Cardiac septum (tissue), 1 donor: ENCODE data around the gene GCC2. TPM values are rescaled to one million over a fixed set of nuclear protein-coding genes. Genes with fewer than 3 reads are reported as not detected.
"Not testable (repeated sequence)": the region's sequence is repeated elsewhere in the genome, so short reads cannot be mapped to it uniquely, and the experiment has no call there.

ENCODE experiments used
- DNase-seq: peaks from one replicate; pipeline ENCODE4 v3.0.0-alpha.2; 2020; ENCODE audit warnings: low spot score
- intact Hi-C: fragments of 100-400 bp; cut with DNase I; formaldehyde crosslinking; loops from one replicate; pipeline ENCODE4 v1.14.0; 2022
- total RNA-seq: library from RNA; stranded (reverse); fragmentation: NEBNext Ultra II Directional; extraction: Animal tissue kit (Norgen Biotek cat#: 25700); gene quantifications from one replicate; pipeline ENCODE4 v1.2.1, GENCODE V29; 2021
- donor health status: DM: no; HTN: no; CAD: no.

The GCC2 gene
- total RNA-seq, 1 donor from 2014 or later = 22.0 TPM

DNA sequence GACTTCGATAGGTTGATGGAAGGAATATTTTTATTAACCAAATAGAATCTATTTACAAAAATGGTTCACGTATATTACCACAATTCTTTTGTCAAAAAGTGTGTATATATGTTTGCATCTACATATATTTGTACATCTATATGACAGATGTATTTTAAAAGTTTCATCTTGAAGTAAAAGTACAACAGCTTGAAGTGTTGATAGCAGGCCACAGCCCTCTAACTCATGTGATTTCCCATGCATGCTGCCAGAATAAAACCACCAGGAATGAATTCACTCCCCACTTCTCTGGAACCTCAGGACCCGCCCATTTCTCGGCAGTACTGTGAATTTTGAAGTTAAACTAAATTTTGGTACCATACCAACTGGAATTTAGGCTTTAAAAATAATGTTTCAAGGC is 58.6 kb downstream of the GCC2 start:
- intact Hi-C loops = loop anchor here (5.0 kb wide), 1 partner anchor 130 kb away; no protein-coding TSS in a partner anchor
- not testable (repeated sequence) for DNase-seq

DNA sequence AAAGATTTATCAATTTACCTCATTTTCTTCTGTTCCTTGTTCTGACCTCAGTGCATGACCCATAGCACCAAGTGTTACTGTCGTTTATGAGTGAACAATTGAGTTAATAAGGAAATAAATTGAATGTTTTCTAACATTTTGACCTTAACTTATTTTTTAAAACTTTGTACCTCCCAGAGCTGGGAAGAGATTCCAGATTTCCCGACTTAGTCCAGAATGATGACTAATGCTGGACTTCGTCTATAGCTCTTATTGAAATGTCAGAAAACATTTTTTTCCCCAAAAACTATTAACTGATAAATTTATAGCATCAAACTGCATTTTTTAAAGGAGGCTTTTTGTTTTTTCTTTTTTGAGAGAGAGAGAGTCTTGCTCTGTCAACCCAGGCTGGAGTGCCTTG is 63.4 kb downstream of the GCC2 start:
- intact Hi-C loops, DNase-seq: not testable (repeated sequence)

DNA sequence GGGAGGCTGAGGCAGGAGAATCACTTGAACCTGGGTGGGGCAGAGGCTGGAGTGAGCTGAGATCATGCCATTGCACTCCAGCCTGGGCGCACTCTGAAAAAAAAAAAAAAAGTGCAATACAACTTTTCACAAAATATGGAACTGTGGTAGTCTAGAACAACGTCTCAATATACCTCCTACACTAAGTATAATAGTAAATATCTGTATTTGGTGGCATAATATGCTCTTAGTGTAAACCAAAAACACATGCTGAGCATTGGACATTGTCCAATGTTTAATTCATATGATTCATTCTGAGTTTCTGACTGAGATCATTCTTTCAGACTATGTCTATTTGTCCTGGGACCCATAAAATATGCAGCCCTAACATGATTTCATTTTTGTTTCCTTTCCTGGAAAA is 65.5 kb downstream of the GCC2 start:
- intact Hi-C loops = not testable (repeated sequence)

GRCh38 chr2:108524688-108525087 is 75.7 kb downstream of the GCC2 start:
- intact Hi-C loops, DNase-seq: not testable (repeated sequence)

More for the DNA sequence above, 65.5 kb downstream of the GCC2 start:
- DNase-seq = not testable (repeated sequence)

DNA sequence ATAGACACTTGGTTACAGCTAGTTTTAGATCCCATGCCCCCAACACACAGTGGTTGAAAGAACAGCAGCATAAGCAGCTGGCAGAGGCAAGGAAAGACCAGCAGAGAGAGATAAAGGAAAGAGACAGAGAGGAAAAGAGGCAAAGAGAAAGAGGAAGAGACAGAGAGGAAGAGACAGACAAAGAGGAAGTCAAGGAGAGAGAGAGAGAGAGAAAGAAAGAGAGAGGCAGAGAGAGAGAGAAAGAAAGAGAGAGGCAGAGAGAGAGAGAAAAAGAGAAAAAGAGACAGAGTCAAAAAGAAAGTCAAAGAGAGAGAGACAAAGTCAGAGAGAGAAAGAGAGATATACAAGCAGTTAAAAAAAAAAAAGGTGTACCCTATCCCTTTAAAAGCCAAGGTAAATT is 76.3 kb downstream of the GCC2 start:
- DNase-seq, intact Hi-C loops: not testable (repeated sequence)

DNA sequence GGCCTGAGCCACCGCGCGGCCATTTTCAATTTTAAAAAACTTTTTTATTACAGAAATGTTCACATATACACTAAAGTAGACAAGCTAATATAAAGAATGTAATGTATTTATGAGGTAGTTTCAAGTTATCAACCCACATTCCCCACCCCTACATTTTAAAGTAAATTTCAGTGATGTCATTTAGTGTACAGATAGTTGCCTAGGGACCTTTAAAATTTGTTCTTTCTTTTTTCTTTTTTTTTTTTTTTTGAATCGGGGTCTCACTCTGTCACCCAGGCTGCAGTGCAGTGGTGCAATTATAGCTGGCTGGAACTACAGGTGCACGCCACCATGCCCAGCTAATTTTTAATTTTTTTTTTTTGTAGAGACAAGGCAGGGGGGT is 82.7 kb downstream of the GCC2 start:
- no peak for DNase-seq
- intact Hi-C loops = no loop called here

- DNase-seq = peak; percentile 96
- intact Hi-C loops = no loop called here
Observed at GRCh38 chr2:108533832-108534583, 85.0 kb downstream of the GCC2 start, which contains the start of gene LIMS1. LIMS1 (plus strand) TSS chr2:108534470; CDS start chr2:108534563, 93 bp downstream.

DNA sequence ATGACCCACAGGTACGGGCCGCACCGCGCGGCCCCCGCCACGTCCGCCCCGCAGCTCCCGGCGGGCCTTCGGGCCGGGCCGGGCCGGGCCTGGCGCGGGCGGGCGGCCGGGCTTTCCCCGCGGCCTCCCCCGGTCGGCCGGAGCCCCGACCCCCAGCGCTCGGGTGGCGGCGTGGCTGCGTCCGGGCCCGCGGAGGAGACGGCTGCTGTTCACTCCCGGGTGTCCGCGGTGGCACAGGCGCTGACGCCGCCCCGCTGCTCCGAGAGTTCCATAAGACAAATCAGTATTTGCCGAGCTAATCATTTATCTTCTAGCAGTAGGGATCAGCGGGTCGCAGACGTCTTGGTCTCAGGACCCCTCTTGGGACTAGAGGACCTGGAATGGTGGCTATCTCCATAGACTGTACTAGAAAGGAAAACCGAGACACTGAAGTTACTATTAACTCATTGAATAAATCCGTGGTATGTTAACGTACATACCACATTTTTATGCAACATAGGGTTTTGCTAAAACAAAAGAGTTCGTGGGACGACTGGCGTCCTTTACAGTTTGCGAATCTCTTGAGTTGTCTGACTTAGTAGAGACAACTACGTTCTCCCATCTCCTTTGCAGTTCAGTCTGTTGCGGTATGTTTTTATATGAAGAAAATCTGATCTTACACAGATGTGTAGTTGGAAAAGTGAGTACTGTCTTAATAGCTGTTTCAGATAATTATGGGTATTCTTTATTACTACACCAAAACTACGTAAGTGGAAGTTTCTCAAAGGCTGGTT is 85.8 kb downstream of the GCC2 start:
- DNase-seq = peak; percentile 78
- intact Hi-C loops = loop anchor here (1.0 to 5.0 kb wide), 2 partner anchors 20 to 43 kb away; no protein-coding TSS in a partner anchor

- intact Hi-C loops = loop anchor here (1.0 to 5.0 kb wide), 2 partner anchors 19 to 42 kb away; no protein-coding TSS in a partner anchor
- DNase-seq = no peak
Observed at GRCh38 chr2:108535357-108535631, 86.3 kb downstream of the GCC2 start.

DNA sequence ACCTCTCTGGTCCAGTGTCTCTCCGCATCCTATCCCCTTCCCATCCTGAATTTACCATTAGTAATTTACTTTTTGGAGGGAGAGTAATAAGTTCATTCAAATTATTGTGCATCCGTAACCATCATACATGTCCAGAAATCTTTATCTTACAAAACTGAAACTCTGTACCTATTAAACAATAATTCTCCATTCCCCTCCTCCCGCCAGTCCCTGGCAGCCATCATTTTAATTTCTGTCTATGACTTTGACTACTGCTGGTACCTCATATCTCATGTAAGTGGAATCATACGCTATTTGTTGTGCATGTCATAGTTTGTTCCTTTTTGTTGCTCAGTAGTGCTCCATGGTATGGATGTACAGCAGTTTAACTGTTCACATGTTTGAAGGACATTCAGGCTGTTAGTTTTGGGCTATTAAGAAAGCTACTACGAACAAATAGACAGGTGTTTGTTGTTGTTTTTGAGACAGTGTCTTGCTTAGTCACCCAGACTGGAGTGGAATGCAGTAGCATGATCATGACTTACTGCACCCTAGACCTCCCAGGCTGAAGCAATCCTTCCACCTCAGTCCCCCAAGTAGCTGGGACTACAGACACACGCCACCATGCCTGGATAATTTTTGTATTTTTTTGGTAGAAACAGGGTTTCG is 87.3 kb downstream of the GCC2 start:
- intact Hi-C loops = loop anchor here (5.0 kb wide), 1 partner anchor 41 kb away; no protein-coding TSS in a partner anchor

DNA sequence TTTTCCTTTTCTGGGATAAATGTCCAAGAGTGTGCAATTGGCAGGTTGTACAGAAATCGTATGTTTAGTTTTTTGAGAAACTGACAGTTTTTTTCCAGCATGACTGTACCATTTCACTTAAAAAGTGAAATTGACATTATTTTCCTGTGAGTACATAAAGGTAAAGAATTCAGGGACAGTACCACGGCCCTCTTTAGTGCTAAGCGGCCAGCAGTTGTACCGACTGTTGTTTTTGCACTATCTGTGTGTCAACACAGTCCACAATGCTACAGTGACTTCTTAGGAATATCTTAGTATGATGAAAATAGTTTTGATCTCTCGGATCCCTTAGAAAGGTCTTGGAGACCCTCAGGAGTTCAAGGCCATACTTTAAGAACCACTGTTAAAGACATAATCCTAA is 87.9 kb downstream of the GCC2 start:
- DNase-seq = no peak
- intact Hi-C loops = loop anchor here (5.0 kb wide), 1 partner anchor 40 kb away; no protein-coding TSS in a partner anchor

More for the DNA sequence above, 87.3 kb downstream of the GCC2 start:
- DNase-seq = no peak

- intact Hi-C loops = loop anchor here (5.0 kb wide), 1 partner anchor 39 kb away; no protein-coding TSS in a partner anchor
- no peak for DNase-seq
Observed at GRCh38 chr2:108538000-108538625, 89.1 kb downstream of the GCC2 start.

- no peak for DNase-seq
- intact Hi-C loops = no loop called here
Observed at GRCh38 chr2:108541451-108541850, 92.4 kb downstream of the GCC2 start.

- intact Hi-C loops = no loop called here
Observed at GRCh38 chr2:108542071-108542470, 93.1 kb downstream of the GCC2 start.

DNA sequence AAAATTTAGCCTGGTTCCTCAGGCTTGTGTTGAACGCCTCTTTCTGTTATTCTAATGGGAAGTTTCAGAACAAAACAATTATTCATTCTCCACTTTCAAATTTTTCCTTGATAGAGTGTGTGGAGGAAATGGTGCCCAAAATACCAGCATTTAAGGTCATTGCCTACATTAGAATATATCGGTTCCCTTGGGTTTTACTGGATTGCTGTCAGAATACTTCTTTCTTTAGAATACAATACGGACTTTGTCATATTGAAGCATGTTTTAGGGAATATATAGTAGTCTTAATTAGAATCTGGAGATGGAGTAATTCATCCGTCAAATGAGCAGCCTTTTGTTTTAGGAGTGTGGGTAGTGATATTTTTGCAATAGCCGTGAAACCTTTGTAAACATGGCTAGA is 98.6 kb downstream of the GCC2 start:
- DNase-seq = no peak
- intact Hi-C loops = no loop called here

More at GRCh38 chr2:108542071-108542470, 93.1 kb downstream of the GCC2 start:
- no peak for DNase-seq

DNA sequence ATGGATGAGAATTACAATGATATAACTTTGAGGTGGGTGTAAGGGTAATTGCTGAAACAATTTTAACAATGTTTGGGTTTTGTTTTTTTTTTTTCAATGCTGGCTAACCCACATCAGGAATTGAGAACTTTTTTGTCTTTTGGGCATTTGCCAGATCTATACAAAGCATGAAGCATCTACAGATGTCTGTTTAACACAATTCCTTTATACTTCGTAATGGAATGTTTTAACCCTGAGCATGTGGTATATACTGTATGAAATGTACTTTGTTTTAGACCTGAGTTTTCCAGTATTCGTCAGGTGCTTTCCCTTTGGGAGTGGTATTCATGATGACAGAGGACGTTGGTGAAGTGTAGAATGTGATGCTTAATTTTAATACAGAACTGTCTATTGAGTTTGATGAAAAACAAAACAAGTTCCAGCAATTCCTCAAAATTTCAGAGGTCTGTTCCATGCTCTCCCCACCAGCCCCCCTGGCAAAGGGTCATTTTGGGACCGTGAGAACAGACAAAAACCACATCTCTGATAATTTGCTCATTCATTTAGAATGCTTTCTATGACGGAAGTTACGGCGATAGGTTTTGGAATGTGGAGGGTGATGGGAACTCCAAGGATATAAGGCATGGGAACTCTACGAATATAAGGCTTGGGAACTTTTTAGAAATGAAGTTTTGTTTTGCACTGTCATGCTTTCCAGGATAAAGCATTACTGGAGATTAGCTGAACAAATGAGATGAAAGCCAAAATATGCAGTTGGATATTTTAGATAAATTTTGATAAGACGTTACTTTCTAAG is 99.4 kb downstream of the GCC2 start:
- DNase-seq = no peak
- intact Hi-C loops = no loop called here

DNA sequence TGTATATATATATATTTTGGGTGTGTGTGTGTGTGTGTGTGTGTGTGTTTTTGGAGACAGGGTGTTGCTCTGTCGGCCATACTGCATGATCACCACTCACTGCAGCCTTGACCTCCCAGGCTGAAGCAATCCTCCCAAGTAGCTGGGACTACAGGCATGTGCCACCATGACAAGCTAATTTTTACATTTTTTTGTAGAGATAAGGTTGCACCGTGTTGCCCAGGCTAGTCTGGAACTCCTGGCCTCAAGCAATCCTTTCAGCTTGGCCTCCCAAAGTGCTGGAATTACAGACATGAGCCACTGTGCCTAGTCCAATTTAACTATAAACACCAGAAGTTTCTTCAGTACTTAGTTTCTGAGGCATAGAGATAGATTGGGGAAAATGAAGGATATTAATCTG is 103.6 kb downstream of the GCC2 start:
- no peak for DNase-seq
- intact Hi-C loops = no loop called here

DNA sequence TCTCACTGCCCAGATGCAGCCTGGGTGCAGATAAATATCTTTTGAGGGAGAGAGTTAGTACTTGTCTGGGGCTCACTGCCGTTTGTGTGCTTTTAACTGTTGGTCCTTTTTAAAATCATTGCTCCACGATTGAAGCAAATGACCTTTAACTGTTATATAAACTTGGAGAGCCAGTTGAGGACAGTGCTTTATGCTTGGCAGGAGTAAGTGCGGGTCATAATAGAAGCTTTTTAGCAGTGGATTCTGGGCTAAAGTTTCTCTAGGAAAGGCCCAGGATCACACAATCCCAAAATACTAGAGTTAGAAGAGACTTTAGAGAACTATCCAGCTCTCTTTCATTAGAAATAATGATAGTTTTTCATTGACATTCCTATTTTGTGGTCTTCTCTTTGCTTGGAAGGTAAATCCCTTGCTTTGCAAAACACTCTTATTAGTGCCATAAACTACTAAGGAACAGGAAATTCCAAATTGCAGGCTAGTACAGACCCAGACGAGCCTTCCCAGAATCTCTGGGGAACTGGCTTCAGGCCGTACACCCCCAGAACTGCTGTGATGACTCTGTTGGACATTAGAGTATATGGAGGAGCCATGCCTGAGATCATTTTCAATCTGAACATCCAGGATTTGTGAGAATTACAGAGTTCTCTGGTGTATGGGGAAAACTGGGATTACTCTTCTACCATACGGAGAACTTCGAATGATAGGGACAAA is 104.4 kb downstream of the GCC2 start:
- intact Hi-C loops = no loop called here
- DNase-seq = no peak
